OCI-LY7 (cell line): ENCODE results near the gene CHD9. TPM values are rescaled to one million over a fixed set of nuclear protein-coding genes. Genes with fewer than 3 reads are reported as not detected.

Experiments used
- BruUV-seq: library from RNA; stranded (reverse); fragments of 400-500 nt; replicated peaks from 2 replicates; lab custom pipeline; 2021; lab: Mats Ljungman, UMichigan
- CTCF ChIA-PET: fragments of 300-600 bp; sonication (Branson Sonifier 250); formaldehyde crosslinking; loops from one replicate; lab custom pipeline; 2022; ENCODE audit warnings: antibody characterized with exemption; ENCODE audit not compliant: unreplicated experiment; lab: Charles Lee
- POLR2A ChIA-PET: fragments of 300-600 bp; sonication (Branson Sonifier 250); formaldehyde crosslinking; loops from one replicate; lab custom pipeline; 2022; ENCODE audit warnings: antibody characterized with exemption; lab: Charles Lee
- DNase-seq: peaks from one replicate; pipeline ENCODE4 v3.0.0-alpha.2; 2015; ENCODE audit warnings: low spot score
- H2AFZ ChIP-seq: fragments of 200-600 bp; sonication (generic), shearing (Covaris generic); 2 replicates; pipeline ENCODE4 v1.6.1; 2014; ENCODE audit warnings: mild to moderate bottlenecking, antibody characterized with exemption, low read length, moderate library complexity
- H3K27ac ChIP-seq: fragments of 200-600 bp; sonication (generic); 2 replicates; pipeline ENCODE4 v1.5.1; 2014; ENCODE audit warnings: mixed run types, low read depth, mild to moderate bottlenecking, moderate library complexity, low read length, inconsistent platforms; ENCODE audit not compliant: poor library complexity, severe bottlenecking
- H3K36me3 ChIP-seq: fragments of 200-600 bp; sonication (generic); 2 replicates; pipeline ENCODE4 v1.6.1; 2014; ENCODE audit warnings: mild to moderate bottlenecking, antibody characterized with exemption, low read length, moderate library complexity, mixed read lengths; ENCODE audit not compliant: insufficient read depth
- H3K4me1 ChIP-seq: fragments of 200-600 bp; sonication (generic); 2 replicates; pipeline ENCODE4 v1.5.1; 2014; ENCODE audit warnings: mild to moderate bottlenecking, low read length; ENCODE audit not compliant: insufficient read depth, poor library complexity, severe bottlenecking
- H3K4me2 ChIP-seq: fragments of 200-600 bp; sonication (generic); 2 replicates; pipeline ENCODE4 v1.6.1; 2014; ENCODE audit warnings: mild to moderate bottlenecking, low read length
- H3K4me3 ChIP-seq: fragments of 200-600 bp; sonication (generic); 2 replicates; pipeline ENCODE4 v1.5.1; 2014; ENCODE audit warnings: mild to moderate bottlenecking, low read depth, low read length; ENCODE audit not compliant: poor library complexity, severe bottlenecking
- H3K79me2 ChIP-seq: fragments of 200-600 bp; sonication (generic); 2 replicates; pipeline ENCODE4 v1.6.1; 2016; ENCODE audit warnings: low read depth, mild to moderate bottlenecking, low read length, moderate library complexity, mixed read lengths; ENCODE audit not compliant: insufficient read depth
- H3K9me2 ChIP-seq: fragments of 200-600 bp; sonication (generic); 2 replicates; pipeline ENCODE4 v1.6.1; 2016; ENCODE audit warnings: mild to moderate bottlenecking, low read length, mixed read lengths; ENCODE audit not compliant: insufficient read depth
- H3K9me3 ChIP-seq: fragments of 200-600 bp; sonication (generic); 2 replicates; pipeline ENCODE4 v1.6.1; 2014; ENCODE audit warnings: mild to moderate bottlenecking, mixed run types, low read length, mixed read lengths
- H4K20me1 ChIP-seq: fragments of 200-600 bp; sonication (generic); 2 replicates; pipeline ENCODE4 v1.6.1; 2014; ENCODE audit warnings: mild to moderate bottlenecking, antibody characterized with exemption, low read length, moderate library complexity, mixed read lengths; ENCODE audit not compliant: insufficient read depth
- CTCF ChIP-seq: fragments of 200-600 bp; sonication (generic); conservative IDR thresholded peaks from 2 replicates; pipeline ENCODE4 v1.5.1; 2014; ENCODE audit warnings: mild to moderate bottlenecking, antibody characterized with exemption, low read length, moderate library complexity, mixed read lengths
- EZH2phosphoT487 ChIP-seq: fragments of 200-600 bp; sonication (generic); IDR thresholded peaks from 2 replicates; pipeline ENCODE4 v1.6.1; 2018; ENCODE audit warnings: low read depth, borderline replicate concordance, mild to moderate bottlenecking, mixed run types, antibody characterized with exemption, low read length, moderate library complexity, mixed read lengths
- intact Hi-C: fragments of 100-400 bp; cut with micrococcal nuclease; formaldehyde crosslinking; loops from one replicate; pipeline ENCODE4 v1.10.0; 2022; ENCODE audit not compliant: unreplicated experiment
- total RNA-seq, 2 experiments: library from RNA; depleted of rRNA in 1 of 2; stranded (reverse); fragments of >200 nt in 1 of 2; shearing (Covaris generic) in 1 of 2; gene quantifications; 2 replicates each; pipeline ENCODE4 v1.2.3, GENCODE V29; 2014 to 2022

The CHD9 gene
- total RNA-seq, 2 experiments from 2014 or later = 52.6 to 85.9 TPM

GRCh38 chr16:53219371-53219770, 164.6 kb downstream of the CHD9 start:
- TF ChIP-seq CTCF (no peak), EZH2phosphoT487 (no peak)
- H3K27ac ChIP-seq = peak overlapping the region; percentile 35
- peaks cover 19% of the 10 kb centered on the region; the same call in 1 of the 2 replicates for H4K20me1 ChIP-seq
- peak overlapping the region; percentile 22; the same call in 1 of the 2 replicates for H3K4me2 ChIP-seq
- no TSS peak for BruUV-seq
- H3K4me3 ChIP-seq = no peak overlapping the region
- H3K4me1 ChIP-seq = peaks cover 32% of the 10 kb centered on the region
- no peak for DNase-seq
- intact Hi-C loops = no loop called here
- H3K79me2 ChIP-seq = peaks cover 98% of the 10 kb centered on the region
- 0 out of 2 replicates have a peak, but pooled peaks cover 3% of the 10 kb centered on the region for H3K9me3 ChIP-seq
- ChIA-PET CTCF (no interaction called here), POLR2A (interaction anchor here (0.6 to 1.7 kb wide), 4 partner anchors 8 to 284 kb away, joined by 3 to 5 read pairs (median 4); no protein-coding TSS in a partner anchor)
- H2AFZ ChIP-seq = no peak overlapping the region
- peaks cover 72% of the 10 kb centered on the region for H3K36me3 ChIP-seq
- no peaks in the 10 kb centered on the region for H3K9me2 ChIP-seq

DNA sequence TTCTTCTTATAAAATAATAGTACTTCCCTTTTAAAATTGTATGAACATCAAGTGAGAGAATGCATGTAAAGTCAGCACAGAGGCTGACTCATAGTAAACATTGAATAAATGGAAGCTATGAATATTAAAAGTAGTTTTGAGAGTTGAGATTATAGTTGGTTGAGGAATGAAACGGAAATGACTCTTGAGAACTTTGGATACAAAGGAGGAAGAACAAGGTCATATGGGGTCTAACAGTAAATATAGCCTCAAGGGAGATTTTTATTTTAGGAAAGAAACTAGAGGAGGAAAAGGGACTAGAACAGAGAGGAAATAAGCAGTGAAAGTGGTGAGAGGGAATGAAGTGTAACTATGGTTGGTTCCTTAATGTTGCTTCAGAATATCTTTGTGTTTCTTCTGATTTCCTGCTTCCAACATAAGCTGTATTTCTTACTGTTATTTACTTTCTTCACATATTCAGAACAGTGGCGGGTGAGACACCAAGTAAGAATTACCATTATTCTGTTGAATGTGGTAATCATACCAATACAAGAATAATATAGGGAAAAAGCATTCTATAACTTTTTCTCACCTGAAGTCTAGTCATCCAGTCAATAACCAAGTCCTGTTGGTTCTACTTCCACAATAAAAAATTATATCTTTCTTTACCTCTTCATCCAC, 165.1 kb downstream of the CHD9 start:
- BruUV-seq = no TSS peak
- peaks cover 98% of the 10 kb centered on the region for H3K79me2 ChIP-seq

More for the DNA sequence above, 165.1 kb downstream of the CHD9 start:
- ChIA-PET CTCF (no interaction called here), POLR2A (interaction anchor here (0.6 to 1.7 kb wide), 4 partner anchors 9 to 284 kb away, joined by 3 to 5 read pairs (median 4); no protein-coding TSS in a partner anchor)
- Histone ChIP-seq H3K4me1 (peaks cover 32% of the 10 kb centered on the region), H3K36me3 (peaks cover 72% of the 10 kb centered on the region), H3K9me3 (no peaks in the 10 kb centered on the region), H2AFZ (no peak overlapping the region), H3K4me3 (no peak overlapping the region), H4K20me1 (peaks cover 19% of the 10 kb centered on the region; the same call in 1 of the 2 replicates), H3K9me2 (no peaks in the 10 kb centered on the region), H3K4me2 (peak overlapping the region; percentile 22; the same call in 1 of the 2 replicates), H3K27ac (peak overlapping the region; percentile 35)
- TF ChIP-seq CTCF = no peak
- TF ChIP-seq EZH2phosphoT487 = no peak
- intact Hi-C loops = no loop called here
- no peak for DNase-seq
